ENCODE measurements around the gene ARHGAP26.

DNA sequence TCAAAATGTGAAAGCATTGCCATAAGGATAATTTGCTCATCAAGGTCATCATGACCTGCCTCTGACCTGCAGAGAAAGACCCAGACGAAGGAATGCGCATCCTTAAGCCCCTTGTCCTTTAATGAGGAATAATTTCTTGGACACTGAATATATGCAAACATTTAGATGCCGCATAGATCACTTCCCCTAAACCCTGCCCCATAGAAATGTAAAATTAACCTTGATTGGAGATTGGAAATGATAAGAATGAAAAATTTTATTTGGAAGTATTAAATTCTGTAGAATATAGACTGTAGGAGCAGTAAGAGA lies 233.1 kb downstream of the ARHGAP26 start:
- TF ChIP-seq, protein P1, sequence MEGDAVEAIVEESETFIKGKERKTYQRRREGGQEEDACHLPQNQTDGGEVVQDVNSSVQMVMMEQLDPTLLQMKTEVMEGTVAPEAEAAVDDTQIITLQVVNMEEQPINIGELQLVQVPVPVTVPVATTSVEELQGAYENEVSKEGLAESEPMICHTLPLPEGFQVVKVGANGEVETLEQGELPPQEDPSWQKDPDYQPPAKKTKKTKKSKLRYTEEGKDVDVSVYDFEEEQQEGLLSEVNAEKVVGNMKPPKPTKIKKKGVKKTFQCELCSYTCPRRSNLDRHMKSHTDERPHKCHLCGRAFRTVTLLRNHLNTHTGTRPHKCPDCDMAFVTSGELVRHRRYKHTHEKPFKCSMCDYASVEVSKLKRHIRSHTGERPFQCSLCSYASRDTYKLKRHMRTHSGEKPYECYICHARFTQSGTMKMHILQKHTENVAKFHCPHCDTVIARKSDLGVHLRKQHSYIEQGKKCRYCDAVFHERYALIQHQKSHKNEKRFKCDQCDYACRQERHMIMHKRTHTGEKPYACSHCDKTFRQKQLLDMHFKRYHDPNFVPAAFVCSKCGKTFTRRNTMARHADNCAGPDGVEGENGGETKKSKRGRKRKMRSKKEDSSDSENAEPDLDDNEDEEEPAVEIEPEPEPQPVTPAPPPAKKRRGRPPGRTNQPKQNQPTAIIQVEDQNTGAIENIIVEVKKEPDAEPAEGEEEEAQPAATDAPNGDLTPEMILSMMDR (IDR thresholded peaks at IDR 0.05; ENCODE audit: extremely low read depth in 1 of 2, insufficient read depth in 1 of 2, low read depth in 1 of 2, low read length in 2 of 2) = peak in 1 of 2 donors; percentile 0
- no peak for TF ChIP-seq FOS (IDR thresholded peaks at IDR 0.05; ENCODE audit: borderline replicate concordance, insufficient read depth, low read length)
- TF ChIP-seq EZH2 (IDR thresholded peaks at IDR 0.05; ENCODE audit: borderline replicate concordance, low read depth, low read length, severe bottlenecking) = no peak
- no peak for TF ChIP-seq POLR2A (IDR thresholded peaks at IDR 0.05; ENCODE audit: low read depth, low read length)
- TF ChIP-seq POLR2AphosphoS5 (IDR thresholded peaks at IDR 0.05; ENCODE audit: insufficient read depth, low read depth, low read length) = no peak
- TF ChIP-seq, protein P2, sequence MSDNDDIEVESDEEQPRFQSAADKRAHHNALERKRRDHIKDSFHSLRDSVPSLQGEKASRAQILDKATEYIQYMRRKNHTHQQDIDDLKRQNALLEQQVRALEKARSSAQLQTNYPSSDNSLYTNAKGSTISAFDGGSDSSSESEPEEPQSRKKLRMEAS (IDR thresholded peaks at IDR 0.05; ENCODE audit: insufficient read depth, insufficient read length) = no peak
- TF ChIP-seq JUN (IDR thresholded peaks at IDR 0.05; ENCODE audit: borderline replicate concordance, insufficient read depth, insufficient read length, low read depth) = no peak
- TF ChIP-seq MYC (IDR thresholded peaks at IDR 0.05; ENCODE audit: low read depth, low read length) = no peak
- no peak for TF ChIP-seq GATA2 (IDR thresholded peaks at IDR 0.05; ENCODE audit: insufficient read depth, insufficient read length, low read depth, low read length)
